Transverse colon (tissue), 4 donors: ENCODE data around the gene SETX. TPM values are rescaled to one million over a fixed set of nuclear protein-coding genes. Genes with fewer than 3 reads are reported as not detected.
A peak's percentile ranks its signal among the peaks of the same experiment; 100 is the strongest.

Experiments used
- DNase-seq: peaks from one replicate; pipeline ENCODE4 v3.0.0-alpha.2; 2019
- H3K27ac ChIP-seq, 4 donors: fragments of 200-600 bp; sonication (generic); 2 replicates each; pipeline ENCODE4 v1.5.1; 2016 to 2018; ENCODE audit warnings: inconsistent platforms in 4 of 4
- H3K27me3 ChIP-seq: fragments of 200-600 bp; sonication (generic); 2 replicates; pipeline ENCODE4 v1.5.1; 2017; ENCODE audit warnings: inconsistent platforms
- H3K36me3 ChIP-seq, 4 donors: fragments of 200-600 bp; sonication (generic); 2 replicates each; pipeline ENCODE4 v1.5.1; 2017 to 2019; ENCODE audit warnings: inconsistent platforms in 4 of 4
- H3K4me1 ChIP-seq, 4 donors: fragments of 200-600 bp; sonication (generic); 2 replicates each; pipeline ENCODE4 v1.5.1; 2017 to 2020; ENCODE audit warnings: inconsistent platforms in 4 of 4
- H3K4me3 ChIP-seq, 4 donors: fragments of 200-600 bp; sonication (generic); 1 replicate in 1 of 4; 2 replicates in 3 of 4; pipeline versions ENCODE4 v1.5.1 to v1.6.1; 2017 to 2019; ENCODE audit warnings: inconsistent platforms in 4 of 4
- H3K9me3 ChIP-seq, 2 donors: fragments of 200-600 bp; sonication (generic); 2 replicates each; pipeline ENCODE4 v1.5.1; 2017 to 2019; ENCODE audit warnings: inconsistent platforms in 2 of 2
- EP300 ChIP-seq: sonication (generic); formaldehyde crosslinking; IDR thresholded peaks from one replicate; pipeline ENCODE4 v1.6.1; 2017; ENCODE audit warnings: antibody characterized with exemption, low read depth
- POLR2A ChIP-seq: fragments of 450-650 bp; IDR thresholded peaks from one replicate; pipeline ENCODE4 v1.6.1; 2016; ENCODE audit warnings: antibody characterized with exemption, mild to moderate bottlenecking, moderate library complexity
- POLR2AphosphoS5 ChIP-seq, 3 donors: sonication (generic); formaldehyde crosslinking; IDR thresholded peaks; one replicate each; pipeline ENCODE4 v1.6.1; 2016; ENCODE audit warnings: antibody characterized with exemption in 3 of 3
- WGBS, 2 donors: methylation state at CpG; one replicate each; pipeline ENCODE4 v1.1.5; 2018; ENCODE audit warnings: low coverage in 1 of 2; 5-methylcytosine and 5-hydroxymethylcytosine counted together
- in situ Hi-C, 4 donors: fragments of 200-750 bp; cut with MboI; loops; one replicate each; pipeline versions ENCODE4 v1.15.0 to v1.15.1; 2017; ENCODE audit warnings: low sequenced_read_pairs in 3 of 4, low pct_ligation_motif_present in 1 of 4, low pct_unique_long_range_greater_than_20kb in 1 of 4
- intact Hi-C: fragments of 100-400 bp; cut with DNase I; formaldehyde crosslinking; loops from one replicate; pipeline ENCODE4 v1.15.1; 2023; ENCODE audit warnings: low total_unique reads
- total RNA-seq, 4 donors: library from RNA; depleted of rRNA; stranded (reverse); fragments of >200 nt; gene quantifications; one replicate each; pipeline ENCODE4 v1.1.0, GENCODE V29; 2016
- TF ChIP-seq, protein P1 (sequence below), 5 experiments: fragments of 200-600 bp in 3 of 5; fragments of 450-650 bp in 2 of 5; sonication (generic) in 3 of 5; IDR thresholded peaks; 1 replicate in 2 of 5; 2 replicates in 3 of 5; pipeline ENCODE4 v1.5.1; 2016 to 2017; ENCODE audit warnings: antibody characterized with exemption in 5 of 5, inconsistent platforms in 3 of 5, mild to moderate bottlenecking in 2 of 5, moderate library complexity in 1 of 5

SETX gene
- total RNA-seq, 4 donors from 2014 or later = 27.7 to 70.5 (median 48.5) TPM

- Histone ChIP-seq H3K9me3 (no peaks in the 10 kb centered on the region), H3K27ac (peak overlapping the region in 2 of 4 donors; percentile 18 to 31), H3K4me3 (peak overlapping the region in 3 of 4 donors; percentile 67 to 70 (median 69)), H3K27me3 (peaks cover 49% of the 10 kb centered on the region), H3K36me3 (no peaks in the 10 kb centered on the region), H3K4me1 (peaks cover 0 to 18% (median 15%) of the 10 kb centered on the region in 4 donors)
- WGBS, 2 donors = 50% methylated on average over 15 of the region's 21 CpGs; no CpG with 5 or more reads in 1 of the 2 donors
- in situ Hi-C loops = no loop called here
- intact Hi-C loops = loop anchor here (5.0 kb wide), 1 partner anchor 478 kb away; no protein-coding TSS in a partner anchor
- no peak for DNase-seq
- TF ChIP-seq POLR2AphosphoS5 (IDR thresholded peaks at IDR 0.05) (no peak), EP300 (no peak), POLR2A (no peak)
- TF ChIP-seq, protein P1, sequence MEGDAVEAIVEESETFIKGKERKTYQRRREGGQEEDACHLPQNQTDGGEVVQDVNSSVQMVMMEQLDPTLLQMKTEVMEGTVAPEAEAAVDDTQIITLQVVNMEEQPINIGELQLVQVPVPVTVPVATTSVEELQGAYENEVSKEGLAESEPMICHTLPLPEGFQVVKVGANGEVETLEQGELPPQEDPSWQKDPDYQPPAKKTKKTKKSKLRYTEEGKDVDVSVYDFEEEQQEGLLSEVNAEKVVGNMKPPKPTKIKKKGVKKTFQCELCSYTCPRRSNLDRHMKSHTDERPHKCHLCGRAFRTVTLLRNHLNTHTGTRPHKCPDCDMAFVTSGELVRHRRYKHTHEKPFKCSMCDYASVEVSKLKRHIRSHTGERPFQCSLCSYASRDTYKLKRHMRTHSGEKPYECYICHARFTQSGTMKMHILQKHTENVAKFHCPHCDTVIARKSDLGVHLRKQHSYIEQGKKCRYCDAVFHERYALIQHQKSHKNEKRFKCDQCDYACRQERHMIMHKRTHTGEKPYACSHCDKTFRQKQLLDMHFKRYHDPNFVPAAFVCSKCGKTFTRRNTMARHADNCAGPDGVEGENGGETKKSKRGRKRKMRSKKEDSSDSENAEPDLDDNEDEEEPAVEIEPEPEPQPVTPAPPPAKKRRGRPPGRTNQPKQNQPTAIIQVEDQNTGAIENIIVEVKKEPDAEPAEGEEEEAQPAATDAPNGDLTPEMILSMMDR (IDR thresholded peaks at IDR 0.05) = no peak
These were observed 114.6 kb downstream of the SETX start for GRCh38 chr9:132239999-132240840.

DNA sequence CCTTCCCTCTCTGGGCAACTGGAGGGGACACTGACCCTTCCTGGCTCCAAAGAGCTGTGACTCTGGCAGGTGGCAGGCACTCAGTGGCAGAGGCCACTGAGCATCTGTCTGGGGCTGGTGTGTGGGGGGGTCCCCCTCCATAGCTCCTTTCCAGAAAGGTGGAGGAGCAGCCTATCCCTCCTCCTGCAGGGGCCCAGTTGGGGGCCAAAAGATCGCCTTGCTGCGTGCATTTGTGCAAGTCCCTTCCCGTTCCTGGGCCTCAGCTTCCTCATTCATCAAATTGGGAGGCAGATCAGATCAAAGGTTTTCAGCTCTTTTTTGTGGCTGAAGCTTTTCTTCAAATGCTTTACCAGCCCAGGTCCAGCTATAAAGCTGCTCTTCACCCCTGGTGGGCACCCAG is 115.3 kb downstream of the SETX start:
- in situ Hi-C loops (no loop called here), intact Hi-C loops (no loop called here)
- no peak overlapping the region for H3K27ac ChIP-seq
- peaks cover 42% of the 10 kb centered on the region for H3K27me3 ChIP-seq
- H3K9me3 ChIP-seq = no peaks in the 10 kb centered on the region
- TF ChIP-seq POLR2AphosphoS5 (IDR thresholded peaks at IDR 0.05) (no peak), POLR2A (no peak), EP300 (no peak)
- TF ChIP-seq, protein P1 (IDR thresholded peaks at IDR 0.05) = no peak
- no peak for DNase-seq
- no peak overlapping the region for H3K4me3 ChIP-seq
- H3K4me1 ChIP-seq = peaks cover 0 to 18% (median 15%) of the 10 kb centered on the region in 4 donors
- H3K36me3 ChIP-seq = no peaks in the 10 kb centered on the region
- WGBS, 2 donors = 20% methylated on average over 3 of the region's 3 CpGs; no CpG with 5 or more reads in 1 of the 2 donors

GRCh38 chr9:132238992-132239391 is 115.8 kb downstream of the SETX start:
- H3K4me1 ChIP-seq = peaks cover 0 to 18% (median 15%) of the 10 kb centered on the region in 4 donors
- WGBS, 2 donors = 70 to 80% methylated on average over 1 to 17 of the region's 19 CpGs
- intact Hi-C loops (no loop called here), in situ Hi-C loops (no loop called here)
- H3K9me3 ChIP-seq = no peaks in the 10 kb centered on the region
- TF ChIP-seq POLR2A = no peak
- TF ChIP-seq, protein P1 (IDR thresholded peaks at IDR 0.05) = no peak
- no peak for TF ChIP-seq EP300
- no peak for TF ChIP-seq POLR2AphosphoS5 (IDR thresholded peaks at IDR 0.05)
- no peak overlapping the region for H3K4me3 ChIP-seq
- H3K27me3 ChIP-seq = peaks cover 37% of the 10 kb centered on the region
- H3K27ac ChIP-seq = no peak overlapping the region
- H3K36me3 ChIP-seq = no peaks in the 10 kb centered on the region
- DNase-seq = no peak

DNA sequence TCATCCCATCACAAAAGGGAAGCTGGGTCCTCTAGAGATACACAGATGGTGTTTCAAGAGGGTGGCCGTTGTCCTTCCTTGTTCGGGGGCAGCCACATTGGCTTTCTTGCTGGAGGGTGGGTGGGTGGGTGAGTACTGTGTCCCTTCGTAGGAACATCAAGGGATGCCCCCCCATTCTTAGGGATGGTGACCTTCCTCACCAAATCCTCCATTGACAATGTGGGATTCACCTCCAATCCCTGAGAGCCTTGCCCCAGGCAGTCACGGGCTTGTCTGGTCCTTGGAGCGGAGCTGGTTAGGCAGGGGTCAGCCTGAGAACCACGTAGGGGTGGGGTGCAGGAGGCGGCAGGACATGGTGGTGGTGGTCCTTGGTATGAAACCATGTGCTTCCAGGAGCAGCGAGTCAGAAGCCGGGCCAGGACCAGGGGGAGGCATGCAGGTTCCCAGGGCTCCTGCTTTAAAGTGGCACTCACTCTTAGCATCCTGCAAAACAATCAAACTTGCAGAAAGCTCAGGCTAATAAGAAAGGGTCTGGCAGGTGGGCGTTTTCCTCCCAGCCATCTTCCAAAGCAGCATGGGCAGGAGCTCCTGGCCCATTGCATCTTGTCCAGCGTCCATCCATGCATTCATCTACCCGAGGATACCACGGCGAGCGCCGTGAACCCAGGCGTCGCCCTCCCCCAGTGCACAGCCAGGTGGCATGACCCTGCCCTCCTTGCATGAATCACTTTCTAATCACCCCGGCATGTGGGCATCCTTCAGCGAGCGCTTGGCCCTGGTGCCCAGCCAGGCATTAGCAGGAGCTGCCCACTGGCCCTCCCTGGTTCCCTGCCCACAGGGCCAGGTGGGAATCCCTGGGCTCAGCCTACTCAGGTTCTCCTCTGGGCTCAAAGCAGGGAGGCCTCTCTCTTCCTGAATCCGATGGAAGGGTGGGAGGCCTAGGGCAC is 116.5 kb downstream of the SETX start:
- DNase-seq = no peak
- no peak overlapping the region for H3K4me3 ChIP-seq
- WGBS, 2 donors = 71% methylated on average over 22 of the region's 22 CpGs; no CpG with 5 or more reads in 1 of the 2 donors
- no peak overlapping the region for H3K27ac ChIP-seq
- peaks cover 0 to 18% (median 15%) of the 10 kb centered on the region in 4 donors for H3K4me1 ChIP-seq
- H3K27me3 ChIP-seq = peaks cover 30% of the 10 kb centered on the region
- no peaks in the 10 kb centered on the region for H3K36me3 ChIP-seq
- in situ Hi-C loops = no loop called here
- no peaks in the 10 kb centered on the region for H3K9me3 ChIP-seq
- intact Hi-C loops = no loop called here
- TF ChIP-seq, protein P1 (IDR thresholded peaks at IDR 0.05) = no peak
- no peak for TF ChIP-seq POLR2A
- TF ChIP-seq EP300 = no peak
- no peak for TF ChIP-seq POLR2AphosphoS5 (IDR thresholded peaks at IDR 0.05)
